ENCODE measurements around the gene STRIP1. TPM values are rescaled to one million over a fixed set of nuclear protein-coding genes. Genes with fewer than 3 reads are reported as not detected.

STRIP1 gene
- total and polyA plus RNA-seq, 10 of the 15 experiments (the other 5 are each of a cell fraction or from before 2014, with no cell fraction given) = 6.3 to 26.6 (median 18.0) TPM

DNA sequence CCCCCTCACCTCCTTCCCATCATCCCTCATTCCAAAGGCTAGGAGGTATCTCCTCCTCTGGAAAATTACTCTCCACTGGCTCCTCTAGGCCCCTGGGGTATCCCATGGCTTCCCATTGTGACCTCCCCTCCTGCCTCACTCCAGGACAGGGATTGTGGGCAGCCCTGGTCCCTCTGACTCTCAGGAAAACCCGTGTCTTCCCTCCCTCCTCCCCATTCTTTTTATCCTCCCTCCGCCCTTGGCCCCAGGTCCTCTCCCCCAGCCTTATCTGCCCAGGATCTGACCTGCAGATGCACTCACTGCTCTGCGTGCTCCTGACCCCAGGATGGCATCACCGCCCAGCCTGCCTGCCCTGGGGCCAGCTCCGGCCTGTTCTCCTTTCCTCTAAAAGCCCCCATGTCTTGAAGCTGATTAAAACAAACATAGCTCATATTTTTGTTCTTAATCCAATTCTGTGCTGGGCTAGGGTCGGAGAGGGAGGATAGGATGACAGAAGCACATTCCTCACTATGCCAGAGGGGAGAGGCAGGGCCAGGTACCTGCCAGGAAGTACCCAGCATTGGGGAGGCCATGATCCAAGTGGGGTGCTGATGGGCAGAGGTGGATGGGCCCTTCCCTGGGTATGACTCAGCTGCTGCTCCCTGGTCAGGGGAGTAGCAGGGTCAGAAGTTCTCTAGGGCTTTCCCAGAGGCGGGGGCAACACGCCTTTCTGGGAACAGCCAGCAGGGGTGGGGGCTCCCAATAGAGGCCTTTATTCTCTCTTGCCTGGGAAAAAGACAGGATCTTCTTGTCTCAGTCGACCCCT is 64.0 kb downstream of the STRIP1 start:
- Histone ChIP-seq H3K27ac (ENCODE audit: control insufficient read depth, insufficient read depth) (no peak overlapping the region), H3K4me3 (no peak overlapping the region), H3K36me3 (ENCODE audit: control insufficient read depth in 2 of 2, insufficient read depth in 2 of 2, low read length in 1 of 2) (no peaks in the 10 kb centered on the region), H3K79me2 (ENCODE audit: control insufficient read depth, insufficient read depth, low read length) (no peaks in the 10 kb centered on the region), H3K9ac (ENCODE audit: control insufficient read depth, insufficient read depth, low read length) (no peak overlapping the region), H4K20me1 (ENCODE audit: control insufficient read depth, insufficient read depth) (no peaks in the 10 kb centered on the region), H3K27me3 (replicated peaks in 1 of 2; ENCODE audit: control insufficient read depth in 2 of 2, insufficient read depth in 2 of 2, low read length in 1 of 2) (peaks cover 0 to 6% of the 10 kb centered on the region in 2 experiments; a peak in 2 of 4 replicates), H2AFZ (ENCODE audit: control insufficient read depth, low read depth, low read length) (no peak overlapping the region), H3K4me1 (ENCODE audit: control insufficient read depth, insufficient read depth, low read length) (peaks cover 16% of the 10 kb centered on the region), H3K4me2 (ENCODE audit: control insufficient read depth, insufficient read depth) (no peak overlapping the region), H3K9me3 (replicated peaks; ENCODE audit: control insufficient read depth, insufficient read depth, low read length) (no peaks in the 10 kb centered on the region)
- RAD21 ChIA-PET (ENCODE audit: unreplicated experiment) = interaction anchor here (1.2 kb wide), 1 partner anchor 10 kb away, joined by 4 read pairs; no protein-coding TSS in a partner anchor
- intact Hi-C loops (cut with micrococcal nuclease; ENCODE audit: unreplicated experiment) = no loop called here
- POLR2A ChIA-PET = no interaction called here
- DNase-seq (ENCODE audit: low read depth, low spot score) (no peak), FAIRE-seq (no peak), ATAC-seq (no peak)
- SMC1A ChIA-PET (ENCODE audit: uncharacterized antibody, unreplicated experiment) = interaction anchor here (1.3 to 1.7 kb wide), 2 partner anchors 7 to 10 kb away, joined by 3 to 4 read pairs; no protein-coding TSS in a partner anchor
- TF ChIP-seq, protein P1, sequence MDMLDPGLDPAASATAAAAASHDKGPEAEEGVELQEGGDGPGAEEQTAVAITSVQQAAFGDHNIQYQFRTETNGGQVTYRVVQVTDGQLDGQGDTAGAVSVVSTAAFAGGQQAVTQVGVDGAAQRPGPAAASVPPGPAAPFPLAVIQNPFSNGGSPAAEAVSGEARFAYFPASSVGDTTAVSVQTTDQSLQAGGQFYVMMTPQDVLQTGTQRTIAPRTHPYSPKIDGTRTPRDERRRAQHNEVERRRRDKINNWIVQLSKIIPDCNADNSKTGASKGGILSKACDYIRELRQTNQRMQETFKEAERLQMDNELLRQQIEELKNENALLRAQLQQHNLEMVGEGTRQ (IDR thresholded peaks at IDR 0.05; ENCODE audit: borderline replicate concordance, low read depth, low read length) = no peak
- TF ChIP-seq REST (IDR thresholded peaks at IDR 0.05; ENCODE audit: low read depth, low read length) = no peak
- no peak for TF ChIP-seq WRNIP1 (IDR thresholded peaks at IDR 0.05; ENCODE audit: borderline replicate concordance, low read depth, low read length)
- TF ChIP-seq NR2C2 (IDR thresholded peaks at IDR 0.05; ENCODE audit: borderline replicate concordance, control insufficient read depth, insufficient read length, low read depth) = no peak
- TF ChIP-seq CHD4 (IDR thresholded peaks at IDR 0.05) = no peak
- no peak for TF ChIP-seq ZZZ3 (IDR thresholded peaks at IDR 0.05; ENCODE audit: control insufficient read depth, insufficient read length, low read depth)
- TF ChIP-seq BMI1 (IDR thresholded peaks at IDR 0.05; ENCODE audit: borderline replicate concordance) = no peak
- TF ChIP-seq TAF1 (IDR thresholded peaks at IDR 0.05; ENCODE audit: borderline replicate concordance, low read depth, low read length) = no peak
- no peak for TF ChIP-seq DPF2 (IDR thresholded peaks at IDR 0.05)
- no peak for TF ChIP-seq SIX5 (IDR thresholded peaks at IDR 0.05; ENCODE audit: low read depth, low read length, severe bottlenecking)
- TF ChIP-seq EED (IDR thresholded peaks at IDR 0.05; ENCODE audit: low read depth) = no peak
- no peak for TF ChIP-seq SPI1 (IDR thresholded peaks at IDR 0.05; ENCODE audit: borderline replicate concordance, insufficient read depth, low read depth, low read length)
- TF ChIP-seq RAD21 (IDR thresholded peaks at IDR 0.05; ENCODE audit: insufficient read depth, low read depth, low read length) = no peak
- no peak for TF ChIP-seq ZNF24 (IDR thresholded peaks at IDR 0.05)
- TF ChIP-seq, protein P2, sequence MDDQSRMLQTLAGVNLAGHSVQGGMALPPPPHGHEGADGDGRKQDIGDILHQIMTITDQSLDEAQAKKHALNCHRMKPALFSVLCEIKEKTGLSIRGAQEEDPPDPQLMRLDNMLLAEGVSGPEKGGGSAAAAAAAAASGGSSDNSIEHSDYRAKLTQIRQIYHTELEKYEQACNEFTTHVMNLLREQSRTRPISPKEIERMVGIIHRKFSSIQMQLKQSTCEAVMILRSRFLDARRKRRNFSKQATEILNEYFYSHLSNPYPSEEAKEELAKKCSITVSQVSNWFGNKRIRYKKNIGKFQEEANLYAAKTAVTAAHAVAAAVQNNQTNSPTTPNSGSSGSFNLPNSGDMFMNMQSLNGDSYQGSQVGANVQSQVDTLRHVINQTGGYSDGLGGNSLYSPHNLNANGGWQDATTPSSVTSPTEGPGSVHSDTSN (IDR thresholded peaks at IDR 0.05; ENCODE audit: insufficient replicate concordance, low read depth, low read length) = no peak
- TF ChIP-seq POLR2AphosphoS5 (IDR thresholded peaks at IDR 0.05; ENCODE audit: low read length) = no peak
- no peak for TF ChIP-seq CREB1 (IDR thresholded peaks at IDR 0.05; ENCODE audit: low read depth)
- TF ChIP-seq SMAD1 (IDR thresholded peaks at IDR 0.05; ENCODE audit: low read depth, partially characterized antibody) = no peak
- no peak for TF ChIP-seq POLR2A (IDR thresholded peaks at IDR 0.05; ENCODE audit: low read depth, low read length)
- WGBS (ENCODE audit: insufficient coverage, insufficient replicate concordance, low lambda C conversion rate, missing lambda C conversion rate) = 43% methylated on average over 9 of the region's 9 CpGs
- in situ Hi-C loops (cut with MboI) = no loop called here
- no TSS peak for BruUV-seq (replicated peaks)
- CTCF ChIA-PET = interaction anchor here (2.0 to 11.8 kb wide), 3 partner anchors 8 to 113 kb away, joined by 4 to 120 read pairs (median 5); partner anchors contain the start of gene AHCYL1
